ENCODE results near the gene ZNF644. TPM values are rescaled to one million over a fixed set of nuclear protein-coding genes. Genes with fewer than 3 reads are reported as not detected.

ZNF644 gene
- total and polyA plus RNA-seq, 4 donors: 12.2 to 121 (median 35.5) TPM

DNA sequence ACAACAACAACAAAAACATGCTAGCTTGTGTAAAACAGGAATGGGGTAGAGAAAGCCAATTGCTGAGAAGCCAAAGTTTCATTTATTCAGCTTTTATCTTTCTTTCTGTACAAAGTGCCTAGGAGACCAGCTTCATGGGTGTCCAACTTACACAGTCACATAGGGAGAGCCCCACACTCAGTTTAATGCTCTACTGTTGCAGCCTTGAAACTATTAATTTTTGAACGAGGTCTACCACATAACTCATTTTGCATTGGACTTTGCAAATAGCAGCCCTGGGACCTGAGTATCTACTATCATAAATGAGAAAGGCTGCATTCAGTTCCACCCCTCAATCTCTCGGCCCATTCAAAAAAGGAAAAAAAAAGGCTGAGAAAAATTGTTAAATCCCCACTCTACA, 98.8 kb downstream of the ZNF644 start:
- Histone ChIP-seq H3K9ac (ENCODE audit: insufficient read depth in 1 of 2, low read length in 2 of 2) (no peak overlapping the region), H3K9me3 (ENCODE audit: control insufficient read depth in 4 of 4, insufficient read depth in 3 of 4, low read length in 3 of 4) (no peaks in the 10 kb centered on the region), H3K27me3 (ENCODE audit: control insufficient read depth in 3 of 3, insufficient read depth in 3 of 3, low read length in 2 of 3) (no peaks in the 10 kb centered on the region), H3K4me3 (no peak overlapping the region), H3K36me3 (ENCODE audit: control insufficient read depth in 4 of 4, insufficient read depth in 4 of 4, low read length in 4 of 4) (peaks cover 0 to 4% (median 1%) of the 10 kb centered on the region in 4 donors), H3K4me1 (ENCODE audit: control insufficient read depth in 5 of 5, insufficient read depth in 5 of 5, low read length in 5 of 5) (peaks cover 0 to 25% (median 0%) of the 10 kb centered on the region in 5 donors), H3K27ac (ENCODE audit: low read depth in 1 of 2, low read length in 1 of 2) (peak overlapping the region in 1 of 2 donors; percentile 6)
- TF ChIP-seq, protein P1, sequence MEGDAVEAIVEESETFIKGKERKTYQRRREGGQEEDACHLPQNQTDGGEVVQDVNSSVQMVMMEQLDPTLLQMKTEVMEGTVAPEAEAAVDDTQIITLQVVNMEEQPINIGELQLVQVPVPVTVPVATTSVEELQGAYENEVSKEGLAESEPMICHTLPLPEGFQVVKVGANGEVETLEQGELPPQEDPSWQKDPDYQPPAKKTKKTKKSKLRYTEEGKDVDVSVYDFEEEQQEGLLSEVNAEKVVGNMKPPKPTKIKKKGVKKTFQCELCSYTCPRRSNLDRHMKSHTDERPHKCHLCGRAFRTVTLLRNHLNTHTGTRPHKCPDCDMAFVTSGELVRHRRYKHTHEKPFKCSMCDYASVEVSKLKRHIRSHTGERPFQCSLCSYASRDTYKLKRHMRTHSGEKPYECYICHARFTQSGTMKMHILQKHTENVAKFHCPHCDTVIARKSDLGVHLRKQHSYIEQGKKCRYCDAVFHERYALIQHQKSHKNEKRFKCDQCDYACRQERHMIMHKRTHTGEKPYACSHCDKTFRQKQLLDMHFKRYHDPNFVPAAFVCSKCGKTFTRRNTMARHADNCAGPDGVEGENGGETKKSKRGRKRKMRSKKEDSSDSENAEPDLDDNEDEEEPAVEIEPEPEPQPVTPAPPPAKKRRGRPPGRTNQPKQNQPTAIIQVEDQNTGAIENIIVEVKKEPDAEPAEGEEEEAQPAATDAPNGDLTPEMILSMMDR (IDR thresholded peaks at IDR 0.05; ENCODE audit: control extremely low read depth, extremely low read depth): no peak
- DNase-seq (no peak), ATAC-seq (ENCODE audit: insufficient read depth, low FRiP score) (no peak)
- WGBS, 2 donors: 79 to 92% methylated on average over 2 of the region's 2 CpGs

DNA sequence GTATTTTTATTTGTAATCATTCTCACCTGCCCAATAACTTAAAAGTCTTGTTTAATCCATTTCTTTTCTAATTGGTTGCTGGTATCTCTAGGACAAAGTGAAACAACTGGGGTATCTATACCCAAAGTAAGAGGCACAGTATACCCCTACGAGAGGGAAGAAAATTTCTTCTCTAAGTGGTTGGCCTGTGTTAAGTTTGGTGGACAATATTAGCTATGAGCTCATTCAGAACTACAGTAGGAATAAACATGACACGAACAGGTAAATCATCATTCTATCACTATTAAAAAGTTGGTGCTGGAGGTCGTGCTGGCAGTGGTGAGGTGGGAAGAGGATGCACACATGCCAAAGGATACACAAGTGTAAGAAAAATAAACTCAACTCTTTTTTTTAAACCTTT, 99.6 kb downstream of the ZNF644 start:
- Histone ChIP-seq H3K36me3 (ENCODE audit: control insufficient read depth in 4 of 4, insufficient read depth in 4 of 4, low read length in 4 of 4) (peaks cover 0 to 4% (median 2%) of the 10 kb centered on the region in 4 donors), H3K9me3 (ENCODE audit: control insufficient read depth in 4 of 4, insufficient read depth in 3 of 4, low read length in 3 of 4) (no peaks in the 10 kb centered on the region), H3K4me1 (ENCODE audit: control insufficient read depth in 5 of 5, insufficient read depth in 5 of 5, low read length in 5 of 5) (peaks cover 0 to 25% (median 0%) of the 10 kb centered on the region in 5 donors), H3K4me3 (no peak overlapping the region), H3K9ac (ENCODE audit: insufficient read depth in 1 of 2, low read length in 2 of 2) (no peak overlapping the region), H3K27me3 (ENCODE audit: control insufficient read depth in 3 of 3, insufficient read depth in 3 of 3, low read length in 2 of 3) (no peaks in the 10 kb centered on the region), H3K27ac (ENCODE audit: low read depth in 1 of 2, low read length in 1 of 2) (no peak overlapping the region)
- WGBS, 2 donors: 84 to 85% methylated on average over 3 of the region's 3 CpGs
- TF ChIP-seq, protein P1 (IDR thresholded peaks at IDR 0.05; ENCODE audit: control extremely low read depth, extremely low read depth): no peak
- ATAC-seq (ENCODE audit: insufficient read depth, low FRiP score) (no peak), DNase-seq (no peak)

DNA sequence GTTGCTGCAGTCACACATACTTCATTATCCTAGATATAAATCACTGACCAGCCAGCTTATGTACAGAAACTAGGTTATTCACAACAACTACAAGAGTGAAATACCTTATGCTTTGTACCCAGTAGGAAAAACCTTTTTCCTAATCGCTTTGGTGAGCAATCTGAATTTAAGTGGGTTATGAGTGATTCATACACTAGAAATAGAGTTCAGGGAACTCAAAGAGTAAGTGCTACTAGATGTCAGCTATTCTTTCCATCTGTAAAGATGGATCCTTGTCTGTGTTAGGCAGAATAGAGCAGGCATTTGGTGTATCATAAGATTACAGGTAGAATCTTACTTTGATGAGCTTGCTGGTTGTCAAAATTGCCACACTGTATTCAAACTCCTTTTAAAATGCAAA, 101.9 kb downstream of the ZNF644 start:
- Histone ChIP-seq H3K36me3 (ENCODE audit: control insufficient read depth in 4 of 4, insufficient read depth in 4 of 4, low read length in 4 of 4) (peaks cover 0 to 12% (median 0%) of the 10 kb centered on the region in 4 donors), H3K9me3 (ENCODE audit: control insufficient read depth in 4 of 4, insufficient read depth in 3 of 4, low read length in 3 of 4) (no peaks in the 10 kb centered on the region), H3K27ac (ENCODE audit: low read depth in 1 of 2, low read length in 1 of 2) (no peak overlapping the region), H3K4me3 (no peak overlapping the region), H3K4me1 (ENCODE audit: control insufficient read depth in 5 of 5, insufficient read depth in 5 of 5, low read length in 5 of 5) (peaks cover 0 to 25% (median 0%) of the 10 kb centered on the region in 5 donors), H3K27me3 (ENCODE audit: control insufficient read depth in 3 of 3, insufficient read depth in 3 of 3, low read length in 2 of 3) (no peaks in the 10 kb centered on the region), H3K9ac (ENCODE audit: insufficient read depth in 1 of 2, low read length in 2 of 2) (no peak overlapping the region)
- WGBS, 2 donors: 81 to 88% methylated on average over 1 of the region's 1 CpG
- ATAC-seq (ENCODE audit: insufficient read depth, low FRiP score) (no peak), DNase-seq (no peak)
- TF ChIP-seq, protein P1 (IDR thresholded peaks at IDR 0.05; ENCODE audit: control extremely low read depth, extremely low read depth): no peak

DNA sequence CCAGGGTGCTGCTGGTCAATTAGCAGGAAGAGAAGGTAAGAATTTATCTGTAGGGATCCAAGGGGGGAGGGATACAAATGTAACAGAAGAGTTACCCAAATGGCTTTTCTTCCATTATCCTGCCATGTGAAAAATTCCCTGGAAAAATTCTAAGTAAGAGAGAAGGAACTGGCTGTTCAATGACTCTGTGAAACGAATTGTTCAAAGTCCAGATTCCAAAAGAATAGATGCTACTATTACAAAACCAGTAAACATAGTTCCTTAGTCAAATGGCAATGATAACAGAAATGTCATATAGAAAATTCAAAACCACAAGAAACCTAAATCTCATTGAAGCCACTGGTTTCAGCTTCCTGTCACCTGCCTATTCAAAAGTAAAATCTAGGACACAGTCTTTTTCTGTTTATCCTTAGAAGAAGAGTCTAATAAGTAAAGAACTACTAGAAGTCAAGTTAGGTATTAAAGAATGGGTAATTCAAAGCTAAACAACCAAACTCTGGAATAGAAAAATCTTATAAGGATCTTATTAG, 102.6 kb downstream of the ZNF644 start:
- Histone ChIP-seq H3K9me3 (ENCODE audit: control insufficient read depth in 4 of 4, insufficient read depth in 3 of 4, low read length in 3 of 4) (no peaks in the 10 kb centered on the region), H3K9ac (ENCODE audit: insufficient read depth in 1 of 2, low read length in 2 of 2) (no peak overlapping the region), H3K4me3 (no peak overlapping the region), H3K27me3 (ENCODE audit: control insufficient read depth in 3 of 3, insufficient read depth in 3 of 3, low read length in 2 of 3) (no peaks in the 10 kb centered on the region), H3K4me1 (ENCODE audit: control insufficient read depth in 5 of 5, insufficient read depth in 5 of 5, low read length in 5 of 5) (peaks cover 0 to 24% (median 0%) of the 10 kb centered on the region in 5 donors), H3K36me3 (ENCODE audit: control insufficient read depth in 4 of 4, insufficient read depth in 4 of 4, low read length in 4 of 4) (peaks cover 0 to 12% (median 0%) of the 10 kb centered on the region in 4 donors), H3K27ac (ENCODE audit: low read depth in 1 of 2, low read length in 1 of 2) (peak overlapping the region in 1 of 2 donors; percentile 9)
- ATAC-seq (ENCODE audit: insufficient read depth, low FRiP score): no peak
- WGBS, 2 donors: 77 to 91% methylated on average over 1 of the region's 1 CpG
- TF ChIP-seq, protein P1 (IDR thresholded peaks at IDR 0.05; ENCODE audit: control extremely low read depth, extremely low read depth): no peak
- no peak for DNase-seq

Data from lung (tissue), 12 donors.